Pancreas (tissue), 10 donors: Measurements from ENCODE around the gene ETHE1. TPM values are rescaled to one million over a fixed set of nuclear protein-coding genes. Genes with fewer than 3 reads are reported as not detected.
A peak's percentile ranks its signal among the peaks of the same experiment; 100 is the strongest.

Experiments used
- ATAC-seq, 4 donors: fragments of 200-7000 bp; cut with Tn5 transposase; one replicate each; pipeline versions ENCODE4 v1.8.0 to v1.9.1; 2020; ENCODE audit warnings: mild to moderate bottlenecking in 4 of 4, moderate library complexity in 4 of 4
- DNase-seq, 6 donors: peaks; one replicate each; pipeline ENCODE4 v3.0.0-alpha.2; 2020
- FAIRE-seq: peaks from 2 replicates; lab custom pipeline; 2012; peaks lifted over from hg19 to GRCh38; lab: Jason Lieb, UNC
- H3K27ac ChIP-seq, 4 donors: fragments of 200-600 bp; sonication (generic); 1 replicate in 3 of 4; 2 replicates in 1 of 4; pipeline versions ENCODE4 v1.5.0 to v1.8.0; 2020
- H3K27me3 ChIP-seq, 4 donors: fragments of 200-600 bp; one replicate each; pipeline ENCODE4 v1.8.0; 2021
- H3K36me3 ChIP-seq, 3 donors: fragments of 200-600 bp; sonication (generic) in 1 of 3; one replicate each; pipeline versions ENCODE4 v1.5.0 to v1.8.0; 2020 to 2021
- H3K4me1 ChIP-seq, 3 donors: fragments of 200-600 bp; one replicate each; pipeline ENCODE4 v1.8.0; 2021
- H3K4me3 ChIP-seq, 4 donors: fragments of 200-600 bp; sonication (generic) in 2 of 4; one replicate each; pipeline versions ENCODE4 v1.5.0 to v1.8.0; 2020 to 2021
- H3K9me3 ChIP-seq, 4 donors: fragments of 200-600 bp; one replicate each; pipeline ENCODE4 v1.8.0; 2021
- CTCF ChIP-seq, 4 donors: fragments of 200-600 bp; sonication (generic) in 3 of 4; IDR thresholded peaks; one replicate each; pipeline versions ENCODE4 v1.5.0 to v1.8.0; 2021; ENCODE audit warnings: antibody characterized with exemption in 4 of 4
- WGBS, 2 donors: extraction: QIAGEN DNeasy Blood & Tissue Kit; methylation state at CpG; one replicate each; pipeline ENCODE4 v1.1.7; 2013; 5-methylcytosine and 5-hydroxymethylcytosine counted together
- intact Hi-C, 3 donors: fragments of 100-400 bp; cut with DNase I; formaldehyde crosslinking; loops; one replicate each; pipeline versions ENCODE4 v1.11.1 to v1.14.2; 2022
- polyA plus RNA-seq, 2 donors: library from polyadenylated mRNA; stranded (reverse); fragments of 200-250 nt; gene quantifications; one replicate each; pipeline ENCODE4 v1.2.3, GENCODE V29; 2013
- total RNA-seq, 6 donors: library from RNA; stranded (reverse); fragmentation: NEBNext Ultra II Directional in 4 of 6; extraction: Animal tissue kit (Norgen Biotek cat#: 25700) in 4 of 6; gene quantifications; one replicate each; pipeline versions ENCODE4 v1.2.1 to v1.2.4, GENCODE V29; 2021 to 2023
- donor health status: healthy with polysubstance abuse.
- donor health status: DM: no; HTN: no; CAD: no; lungs with moderate emphysema.
- donor health status: DM: no; HTN: no; CAD: no.
- donor health status: control.
- donor health status: control.
- donor health status: Bipolar disorder and iron deficiency.
- donor health status: DM: yes; HTN: yes; CAD: no.
- donor health status: DM: no; HTN: no; CAD: no.
- donor health status: DM: no; HTN: no; CAD: no.
- donor health status: DM: yes; HTN: yes; CAD: no.

Gene ETHE1
- total and polyA plus RNA-seq, 8 donors: 8.7 to 21.3 (median 15.9) TPM

GRCh38 chr19:43540381-43540780, 13.4 kb upstream of the ETHE1 start:
- no peak overlapping the region for H3K27ac ChIP-seq
- no peaks in the 10 kb centered on the region for H3K9me3 ChIP-seq
- peaks cover 0 to 11% (median 0%) of the 10 kb centered on the region in 3 donors for H3K36me3 ChIP-seq
- no peaks in the 10 kb centered on the region for H3K4me1 ChIP-seq
- intact Hi-C loops: loop anchor here in 1 of 3 donors (5.0 kb wide), 1 partner anchor 112 kb away; no protein-coding TSS in a partner anchor
- no peak overlapping the region for H3K4me3 ChIP-seq
- WGBS, 2 donors: 96 to 98% methylated on average over 3 of the region's 3 CpGs
- H3K27me3 ChIP-seq: no peaks in the 10 kb centered on the region
- no peak for DNase-seq
- no peak for TF ChIP-seq CTCF (IDR thresholded peaks at IDR 0.05)
- no peak for ATAC-seq
- no peak for FAIRE-seq

GRCh38 chr19:43538922-43539321, 11.9 kb upstream of the ETHE1 start:
- H3K36me3 ChIP-seq: peaks cover 0 to 5% (median 0%) of the 10 kb centered on the region in 3 donors
- ATAC-seq (no peak), DNase-seq (no peak), FAIRE-seq (no peak)
- no peak overlapping the region for H3K4me3 ChIP-seq
- H3K4me1 ChIP-seq: peaks cover 0 to 4% (median 0%) of the 10 kb centered on the region in 3 donors
- H3K27me3 ChIP-seq: no peaks in the 10 kb centered on the region
- TF ChIP-seq CTCF (IDR thresholded peaks at IDR 0.05): no peak
- intact Hi-C loops: no loop called here
- no peak overlapping the region for H3K27ac ChIP-seq
- H3K9me3 ChIP-seq: no peaks in the 10 kb centered on the region

GRCh38 chr19:43534816-43535761, 8.1 kb upstream of the ETHE1 start:
- 48 to 60% methylated on average over 43 to 62 of the region's 62 CpGs for WGBS, 2 donors
- Histone ChIP-seq H3K36me3 (no peaks in the 10 kb centered on the region), H3K9me3 (no peaks in the 10 kb centered on the region), H3K4me1 (peaks cover 0 to 7% (median 0%) of the 10 kb centered on the region in 3 donors), H3K27me3 (no peaks in the 10 kb centered on the region), H3K27ac (peak overlapping the region in 1 of 4 donors; percentile 86), H3K4me3 (no peak overlapping the region)
- intact Hi-C loops: no loop called here
- DNase-seq: peak; percentile 60 to 85 (median 72)
- TF ChIP-seq CTCF (IDR thresholded peaks at IDR 0.05): peak in 3 of 4 donors; percentile 14 to 44 (median 21)
- no peak for FAIRE-seq
- no peak for ATAC-seq

GRCh38 chr19:43534305-43534815, 7.4 kb upstream of the ETHE1 start:
- FAIRE-seq: no peak
- Histone ChIP-seq H3K4me3 (peak overlapping the region in 2 of 4 donors; percentile 51 to 56), H3K36me3 (no peaks in the 10 kb centered on the region), H3K9me3 (no peaks in the 10 kb centered on the region), H3K27me3 (no peaks in the 10 kb centered on the region), H3K27ac (peak overlapping the region in 2 of 4 donors; percentile 79 to 86), H3K4me1 (peaks cover 0 to 7% (median 0%) of the 10 kb centered on the region in 3 donors)
- peak in 1 of 6 donors; percentile 79 for DNase-seq
- no peak for ATAC-seq
- TF ChIP-seq CTCF (IDR thresholded peaks at IDR 0.05): no peak
- intact Hi-C loops: no loop called here
- WGBS, 2 donors: 18 to 25% methylated on average over 17 of the region's 17 CpGs
